Memory B cell (primary cell): ENCODE measurements around the gene RBM10.
"Not testable (repeated sequence)": the region's sequence is repeated elsewhere in the genome, so short reads cannot be mapped to it uniquely, and the experiment has no call there.

Source experiments
- ATAC-seq: fragments of 150-1000 bp; cut with Tn5 transposase; 2 replicates; pipeline ENCODE4 v1.10.0; 2021; ENCODE audit warnings: low read depth, mild to moderate bottlenecking, moderate library complexity
- DNase-seq, 2 donors: peaks; one replicate each; pipeline ENCODE4 v3.0.0; 2022; ENCODE audit warnings: low spot score in 2 of 2
- H3K27ac Mint-ChIP-seq: one replicate; pipeline ENCODE4 v1.8.0; 2022; ENCODE audit warnings: mild to moderate bottlenecking, moderate library complexity, mixed read lengths
- H3K27me3 Mint-ChIP-seq: one replicate; pipeline ENCODE4 v1.8.0; 2022; ENCODE audit warnings: mixed read lengths
- H3K36me3 Mint-ChIP-seq: one replicate; pipeline ENCODE4 v1.8.0; 2022; ENCODE audit warnings: mild to moderate bottlenecking, mixed read lengths
- H3K4me1 Mint-ChIP-seq: one replicate; pipeline ENCODE4 v1.8.0; 2022; ENCODE audit warnings: mixed read lengths
- H3K4me3 Mint-ChIP-seq: one replicate; pipeline ENCODE4 v1.8.0; 2022; ENCODE audit warnings: mild to moderate bottlenecking, moderate library complexity, mixed read lengths
- H3K9me3 Mint-ChIP-seq: one replicate; pipeline ENCODE4 v1.8.0; 2022; ENCODE audit warnings: mixed read lengths

The RBM10 gene, protein sequence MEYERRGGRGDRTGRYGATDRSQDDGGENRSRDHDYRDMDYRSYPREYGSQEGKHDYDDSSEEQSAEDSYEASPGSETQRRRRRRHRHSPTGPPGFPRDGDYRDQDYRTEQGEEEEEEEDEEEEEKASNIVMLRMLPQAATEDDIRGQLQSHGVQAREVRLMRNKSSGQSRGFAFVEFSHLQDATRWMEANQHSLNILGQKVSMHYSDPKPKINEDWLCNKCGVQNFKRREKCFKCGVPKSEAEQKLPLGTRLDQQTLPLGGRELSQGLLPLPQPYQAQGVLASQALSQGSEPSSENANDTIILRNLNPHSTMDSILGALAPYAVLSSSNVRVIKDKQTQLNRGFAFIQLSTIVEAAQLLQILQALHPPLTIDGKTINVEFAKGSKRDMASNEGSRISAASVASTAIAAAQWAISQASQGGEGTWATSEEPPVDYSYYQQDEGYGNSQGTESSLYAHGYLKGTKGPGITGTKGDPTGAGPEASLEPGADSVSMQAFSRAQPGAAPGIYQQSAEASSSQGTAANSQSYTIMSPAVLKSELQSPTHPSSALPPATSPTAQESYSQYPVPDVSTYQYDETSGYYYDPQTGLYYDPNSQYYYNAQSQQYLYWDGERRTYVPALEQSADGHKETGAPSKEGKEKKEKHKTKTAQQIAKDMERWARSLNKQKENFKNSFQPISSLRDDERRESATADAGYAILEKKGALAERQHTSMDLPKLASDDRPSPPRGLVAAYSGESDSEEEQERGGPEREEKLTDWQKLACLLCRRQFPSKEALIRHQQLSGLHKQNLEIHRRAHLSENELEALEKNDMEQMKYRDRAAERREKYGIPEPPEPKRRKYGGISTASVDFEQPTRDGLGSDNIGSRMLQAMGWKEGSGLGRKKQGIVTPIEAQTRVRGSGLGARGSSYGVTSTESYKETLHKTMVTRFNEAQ

GRCh38 chrX:47144626-47145394, at the start of gene RBM10, which contains the start of gene NDUFB11:
RBM10 (plus strand) TSS chrX:47145221; CDS start chrX:47147482, 2,261 bp downstream.
NDUFB11 (minus strand) TSS chrX:47144702; CDS start chrX:47144679, 23 bp downstream.
- DNase-seq (peak; percentile 67 to 83), ATAC-seq (peak; percentile 86)
- Mint-ChIP-seq H3K4me1 (peaks cover 24% of the 10 kb centered on the region), H3K4me3 (peak within 1 kb of the TSS; percentile 97), H3K27ac (peak within 1 kb of the TSS; percentile 98), H3K36me3 (peaks cover 12% of the 10 kb centered on the region), H3K27me3 (no peaks in the 10 kb centered on the region), H3K9me3 (no peaks in the 10 kb centered on the region)

- DNase-seq (no peak), ATAC-seq (no peak)
- Mint-ChIP-seq H3K4me3 (no peak overlapping the region), H3K27ac (no peak overlapping the region), H3K36me3 (no peaks in the 10 kb centered on the region), H3K27me3 (no peaks in the 10 kb centered on the region), H3K9me3 (no peaks in the 10 kb centered on the region), H3K4me1 (no peaks in the 10 kb centered on the region)
Observed at GRCh38 chrX:47097018-47097417, 48.0 kb upstream of the RBM10 start.

- Mint-ChIP-seq H3K4me3 (no peak overlapping the region), H3K4me1 (no peaks in the 10 kb centered on the region), H3K27ac (no peak overlapping the region), H3K36me3 (no peaks in the 10 kb centered on the region), H3K9me3 (no peaks in the 10 kb centered on the region), H3K27me3 (no peaks in the 10 kb centered on the region)
- ATAC-seq (no peak), DNase-seq (no peak)
Observed at GRCh38 chrX:47098338-47099094, 46.5 kb upstream of the RBM10 start.

GRCh38 chrX:47101206-47101605, 43.8 kb upstream of the RBM10 start:
- H3K36me3 Mint-ChIP-seq: no peaks in the 10 kb centered on the region
- H3K9me3 Mint-ChIP-seq: no peaks in the 10 kb centered on the region
- ATAC-seq: no peak
- no peak overlapping the region for H3K4me3 Mint-ChIP-seq
- H3K27me3 Mint-ChIP-seq: no peaks in the 10 kb centered on the region
- DNase-seq: no peak
- H3K4me1 Mint-ChIP-seq: no peaks in the 10 kb centered on the region
- no peak overlapping the region for H3K27ac Mint-ChIP-seq

- not testable (repeated sequence) for DNase-seq, H3K4me1 Mint-ChIP-seq, H3K9me3 Mint-ChIP-seq, H3K4me3 Mint-ChIP-seq, H3K27me3 Mint-ChIP-seq, ATAC-seq, H3K27ac Mint-ChIP-seq, H3K36me3 Mint-ChIP-seq
Observed at GRCh38 chrX:47110936-47111615, 33.9 kb upstream of the RBM10 start.

DNA sequence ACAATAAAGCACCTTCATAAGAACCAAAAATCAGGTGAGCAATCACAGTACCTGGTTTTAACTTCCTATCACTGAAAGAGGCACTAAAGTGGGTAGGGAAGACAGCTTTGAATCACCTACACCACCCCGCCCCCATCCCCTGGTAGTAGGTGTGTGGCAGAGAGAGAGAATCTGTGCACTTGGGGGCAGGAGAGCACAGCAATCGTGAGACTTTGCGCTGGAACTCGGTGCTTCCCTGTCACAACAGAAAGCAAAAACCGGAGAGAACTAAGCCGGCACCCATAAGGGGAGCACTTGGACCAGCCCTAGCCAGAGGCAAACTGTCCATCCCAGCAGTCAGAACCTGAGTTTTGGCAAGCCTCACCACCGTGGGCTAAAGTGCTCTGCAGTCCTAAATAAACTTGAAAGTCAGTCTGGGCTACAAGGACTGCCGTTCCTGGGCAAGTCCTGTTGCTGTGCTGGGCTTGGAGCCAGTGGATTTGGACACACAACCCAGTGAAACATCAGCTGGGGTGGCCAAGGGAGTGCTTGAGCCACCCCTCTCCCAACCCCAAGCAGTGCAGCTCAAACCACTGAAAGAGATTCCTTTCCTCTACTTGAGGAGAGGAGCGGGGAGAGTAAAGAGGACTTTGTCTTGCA, 32.6 kb upstream of the RBM10 start:
- Mint-ChIP-seq H3K4me3 (no peak overlapping the region), H3K4me1 (no peaks in the 10 kb centered on the region), H3K27ac (no peak overlapping the region), H3K27me3 (no peaks in the 10 kb centered on the region), H3K36me3 (no peaks in the 10 kb centered on the region), H3K9me3 (no peaks in the 10 kb centered on the region)
- ATAC-seq (no peak), DNase-seq (no peak)

- H3K9me3 Mint-ChIP-seq, DNase-seq, H3K27ac Mint-ChIP-seq: not testable (repeated sequence)
Observed at GRCh38 chrX:47116551-47117110, 28.4 kb upstream of the RBM10 start.

GRCh38 chrX:47124466-47124865, 20.6 kb upstream of the RBM10 start:
- H3K4me1 Mint-ChIP-seq, ATAC-seq, DNase-seq, H3K27me3 Mint-ChIP-seq, H3K9me3 Mint-ChIP-seq, H3K4me3 Mint-ChIP-seq, H3K36me3 Mint-ChIP-seq, H3K27ac Mint-ChIP-seq: not testable (repeated sequence)

More at GRCh38 chrX:47116551-47117110, 28.4 kb upstream of the RBM10 start:
- H3K4me1 Mint-ChIP-seq, H3K36me3 Mint-ChIP-seq, H3K4me3 Mint-ChIP-seq, H3K27me3 Mint-ChIP-seq, ATAC-seq: not testable (repeated sequence)

DNA sequence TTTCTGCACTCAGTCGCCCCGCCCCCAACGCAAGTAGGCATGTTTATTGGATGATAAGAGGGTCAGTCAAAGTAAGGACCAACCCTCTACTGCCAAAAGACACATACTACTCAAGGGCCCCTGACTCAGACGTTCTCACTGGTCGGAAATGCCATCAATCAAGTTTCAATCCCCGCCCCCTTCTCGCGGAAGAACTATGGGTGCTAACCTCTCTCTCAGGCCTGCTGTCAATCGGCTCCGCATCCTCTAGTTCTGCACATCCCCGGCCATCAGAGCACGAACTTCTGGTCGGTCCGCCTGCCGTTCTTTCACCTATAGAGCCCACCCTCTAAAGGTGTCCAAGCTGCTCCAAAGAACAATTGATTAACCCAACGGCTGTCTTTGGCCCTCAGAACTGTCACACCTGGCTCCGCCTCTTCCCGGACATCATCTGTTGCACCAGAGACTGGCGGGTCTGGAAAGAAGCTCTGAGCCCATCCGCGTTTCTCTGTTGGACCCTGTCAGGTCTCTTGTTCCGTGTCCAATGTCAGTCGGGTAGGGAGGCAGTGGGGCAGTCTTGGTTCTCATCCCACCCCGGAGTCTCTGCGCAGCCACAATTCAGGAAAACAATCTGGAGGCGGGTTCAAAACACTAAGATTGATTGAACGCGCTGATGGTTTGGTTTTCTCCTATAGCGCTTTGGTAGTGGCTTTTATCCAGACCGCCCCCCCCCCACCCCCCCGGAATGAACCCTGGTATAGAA, 15.7 kb upstream of the RBM10 start:
- Mint-ChIP-seq H3K4me3 (peak overlapping the region; percentile 98), H3K9me3 (no peaks in the 10 kb centered on the region), H3K36me3 (peaks cover 2% of the 10 kb centered on the region), H3K27me3 (no peaks in the 10 kb centered on the region), H3K27ac (peak overlapping the region; percentile 77), H3K4me1 (no peaks in the 10 kb centered on the region)
- ATAC-seq: peak; percentile 96
- DNase-seq: peak; percentile 87 to 91

- ATAC-seq (no peak), DNase-seq (no peak)
- no peaks in the 10 kb centered on the region for H3K27me3 Mint-ChIP-seq
- H3K4me1 Mint-ChIP-seq: no peaks in the 10 kb centered on the region
- H3K9me3 Mint-ChIP-seq: no peaks in the 10 kb centered on the region
- H3K27ac Mint-ChIP-seq: peak overlapping the region; percentile 77
- no peaks in the 10 kb centered on the region for H3K36me3 Mint-ChIP-seq
- H3K4me3 Mint-ChIP-seq: no peak overlapping the region
Observed at GRCh38 chrX:47129899-47130358, 15.1 kb upstream of the RBM10 start.

- Mint-ChIP-seq H3K9me3 (no peaks in the 10 kb centered on the region), H3K27me3 (no peaks in the 10 kb centered on the region), H3K4me1 (no peaks in the 10 kb centered on the region), H3K27ac (no peak overlapping the region), H3K4me3 (no peak overlapping the region), H3K36me3 (no peaks in the 10 kb centered on the region)
- ATAC-seq (no peak), DNase-seq (no peak)
Observed at GRCh38 chrX:47133493-47133892, 11.5 kb upstream of the RBM10 start.
